MCF 10A (cell line): ENCODE measurements around the gene HCRTR1. TPM values are rescaled to one million over a fixed set of nuclear protein-coding genes. Genes with fewer than 3 reads are reported as not detected.
A peak's percentile ranks its signal among the peaks of the same experiment; 100 is the strongest.

Experiments
- BruUV-seq: library from RNA; stranded (reverse); fragments of 400-500 nt; replicated peaks from 2 replicates; lab custom pipeline; 2021; lab: Mats Ljungman, UMichigan
- CTCF ChIA-PET: fragments of 300-600 bp; sonication (Branson Sonifier 250); formaldehyde crosslinking; extraction: SDS; loops from one replicate; lab custom pipeline; 2021; ENCODE audit warnings: antibody characterized with exemption, inconsistent platforms; lab: Yijun Ruan, JAX
- POLR2A ChIA-PET: fragments of 300-600, 350-650 bp; sonication (Branson Sonifier 250); formaldehyde crosslinking; extraction: SDS; loops from one replicate; lab custom pipeline; 2020; ENCODE audit warnings: antibody characterized with exemption, inconsistent platforms; lab: Yijun Ruan, JAX
- DNase-seq: peaks from one replicate; pipeline ENCODE4 v3.0.0-alpha.2; 2018; ENCODE audit not compliant: unreplicated experiment
- H3K27ac Mint-ChIP-seq: one replicate; pipeline ENCODE4 v1.8.0; 2022; ENCODE audit warnings: mild to moderate bottlenecking, low read depth, mixed read lengths; ENCODE audit not compliant: unreplicated experiment
- H3K27me3 Mint-ChIP-seq: one replicate; pipeline ENCODE4 v1.8.0; 2022; ENCODE audit warnings: mixed read lengths; ENCODE audit not compliant: insufficient read depth, unreplicated experiment
- H3K36me3 Mint-ChIP-seq: one replicate; pipeline ENCODE4 v1.8.0; 2022; ENCODE audit warnings: mild to moderate bottlenecking, moderate library complexity, mixed read lengths; ENCODE audit not compliant: insufficient read depth, unreplicated experiment
- H3K4me1 Mint-ChIP-seq: one replicate; pipeline ENCODE4 v1.8.0; 2022; ENCODE audit warnings: mixed read lengths; ENCODE audit not compliant: insufficient read depth, unreplicated experiment
- H3K4me3 Mint-ChIP-seq: one replicate; pipeline ENCODE4 v1.8.0; 2022; ENCODE audit warnings: mild to moderate bottlenecking, moderate library complexity, mixed read lengths; ENCODE audit not compliant: unreplicated experiment
- H3K9me3 Mint-ChIP-seq: one replicate; pipeline ENCODE4 v1.8.0; 2022; ENCODE audit warnings: mixed read lengths; ENCODE audit not compliant: unreplicated experiment
- intact Hi-C: fragments of 100-400 bp; cut with micrococcal nuclease; formaldehyde crosslinking; loops from 2 replicates; pipeline ENCODE4 v1.14.1; 2022
- total RNA-seq: library from RNA; stranded (reverse); gene quantifications from 2 replicates; pipeline ENCODE4 v1.2.3, GENCODE V29; 2022
- TF ChIP-seq, protein P1 (sequence below): fragments of 200-600 bp; IDR thresholded peaks from one replicate; pipeline ENCODE4 v1.8.0; 2022; ENCODE audit warnings: antibody characterized with exemption, mild to moderate bottlenecking; ENCODE audit not compliant: unreplicated experiment

The HCRTR1 gene
- total RNA-seq, 1 experiment from 2014 or later: not detected

DNA sequence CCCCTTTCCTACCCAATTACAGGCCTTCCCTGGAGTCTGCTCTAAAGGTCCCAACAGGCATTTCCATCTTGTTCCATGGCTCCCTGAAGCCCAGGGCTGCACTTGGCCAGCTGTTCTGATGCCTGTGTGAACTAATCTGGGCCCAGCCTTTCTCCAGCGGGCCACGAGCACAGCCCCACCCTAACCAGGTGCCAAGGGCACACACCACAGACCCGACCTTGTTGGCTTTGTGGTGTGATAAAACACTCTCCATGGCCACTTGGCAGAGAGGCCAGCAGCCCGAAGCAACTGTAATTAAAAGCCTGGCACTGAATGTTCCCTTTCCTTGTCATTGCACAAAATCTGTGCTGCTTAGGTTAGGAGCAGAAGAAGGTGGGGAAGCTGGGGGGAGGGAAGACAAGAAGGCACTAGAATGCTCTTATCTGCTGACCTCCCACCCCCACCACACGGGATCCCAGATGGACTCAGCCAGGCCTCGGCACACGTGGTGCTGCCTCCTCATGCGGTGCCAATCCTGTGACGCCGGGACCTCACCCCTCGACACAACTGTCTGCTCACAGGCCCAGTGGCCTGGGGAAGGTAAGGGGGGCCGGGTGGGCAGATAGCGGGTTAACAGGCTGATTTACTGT is 9.9 kb downstream of the HCRTR1 start:
- peaks cover 23% of the 10 kb centered on the region for H3K4me1 Mint-ChIP-seq
- H3K27ac Mint-ChIP-seq: peak overlapping the region; percentile 89
- H3K36me3 Mint-ChIP-seq: peaks cover 32% of the 10 kb centered on the region
- ChIA-PET POLR2A (interaction anchor here (0.8 to 11.4 kb wide), 8 partner anchors 9 to 96 kb away, joined by 3 to 207 read pairs (median 4); partner anchors contain the start of gene PEF1), CTCF (interaction anchor here (0.9 to 1.1 kb wide), 2 partner anchors 9 to 34 kb away, joined by 5 read pairs; no protein-coding TSS in a partner anchor)
- DNase-seq: no peak
- intact Hi-C loops: no loop called here
- no peaks in the 10 kb centered on the region for H3K9me3 Mint-ChIP-seq
- no TSS peak for BruUV-seq
- H3K4me3 Mint-ChIP-seq: no peak overlapping the region
- TF ChIP-seq, protein P1, sequence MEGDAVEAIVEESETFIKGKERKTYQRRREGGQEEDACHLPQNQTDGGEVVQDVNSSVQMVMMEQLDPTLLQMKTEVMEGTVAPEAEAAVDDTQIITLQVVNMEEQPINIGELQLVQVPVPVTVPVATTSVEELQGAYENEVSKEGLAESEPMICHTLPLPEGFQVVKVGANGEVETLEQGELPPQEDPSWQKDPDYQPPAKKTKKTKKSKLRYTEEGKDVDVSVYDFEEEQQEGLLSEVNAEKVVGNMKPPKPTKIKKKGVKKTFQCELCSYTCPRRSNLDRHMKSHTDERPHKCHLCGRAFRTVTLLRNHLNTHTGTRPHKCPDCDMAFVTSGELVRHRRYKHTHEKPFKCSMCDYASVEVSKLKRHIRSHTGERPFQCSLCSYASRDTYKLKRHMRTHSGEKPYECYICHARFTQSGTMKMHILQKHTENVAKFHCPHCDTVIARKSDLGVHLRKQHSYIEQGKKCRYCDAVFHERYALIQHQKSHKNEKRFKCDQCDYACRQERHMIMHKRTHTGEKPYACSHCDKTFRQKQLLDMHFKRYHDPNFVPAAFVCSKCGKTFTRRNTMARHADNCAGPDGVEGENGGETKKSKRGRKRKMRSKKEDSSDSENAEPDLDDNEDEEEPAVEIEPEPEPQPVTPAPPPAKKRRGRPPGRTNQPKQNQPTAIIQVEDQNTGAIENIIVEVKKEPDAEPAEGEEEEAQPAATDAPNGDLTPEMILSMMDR: no peak
- H3K27me3 Mint-ChIP-seq: no peaks in the 10 kb centered on the region

DNA sequence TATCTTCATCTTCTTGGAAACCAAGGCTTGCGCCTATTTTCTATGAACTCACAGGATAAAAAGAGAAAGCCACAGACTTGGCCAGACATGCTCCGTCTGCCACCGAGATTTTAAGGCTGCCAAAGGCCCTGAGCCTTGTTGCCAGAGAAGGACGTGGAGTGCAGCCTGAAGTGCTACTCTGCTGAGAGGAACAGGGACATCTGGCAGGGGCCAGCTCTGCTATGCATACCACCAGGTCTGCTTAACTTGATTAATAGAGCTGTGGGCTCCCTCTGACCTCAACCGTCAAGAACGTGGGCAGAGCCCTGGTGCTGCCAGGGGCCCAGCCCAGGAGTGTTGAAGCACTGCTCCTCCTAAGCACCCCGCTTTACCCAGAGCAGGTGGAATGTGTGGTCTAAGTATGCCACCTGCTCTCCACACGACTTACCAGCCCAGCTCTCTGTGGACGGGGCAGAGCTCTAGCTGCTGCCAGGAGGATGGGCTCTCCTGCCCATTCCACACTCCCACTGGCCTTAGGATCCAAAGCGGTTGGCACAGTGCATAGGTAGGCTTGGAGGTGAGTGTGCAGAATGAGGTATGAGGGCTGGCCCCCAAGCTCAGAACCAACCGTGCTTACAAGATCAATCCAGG is 10.6 kb downstream of the HCRTR1 start:
- ChIA-PET POLR2A (interaction anchor here (1.2 to 11.4 kb wide), 5 partner anchors 9 to 31 kb away, joined by 3 to 207 read pairs (median 8); partner anchors contain the start of gene PEF1), CTCF (interaction anchor here (1.0 to 1.1 kb wide), 2 partner anchors 9 to 34 kb away, joined by 4 to 5 read pairs; no protein-coding TSS in a partner anchor)
- no peak overlapping the region for H3K4me3 Mint-ChIP-seq
- TF ChIP-seq, protein P1: no peak
- no peaks in the 10 kb centered on the region for H3K27me3 Mint-ChIP-seq
- peaks cover 32% of the 10 kb centered on the region for H3K36me3 Mint-ChIP-seq
- DNase-seq: no peak
- BruUV-seq: no TSS peak
- intact Hi-C loops: no loop called here
- peaks cover 23% of the 10 kb centered on the region for H3K4me1 Mint-ChIP-seq
- no peaks in the 10 kb centered on the region for H3K9me3 Mint-ChIP-seq
- H3K27ac Mint-ChIP-seq: peak overlapping the region; percentile 89

DNA sequence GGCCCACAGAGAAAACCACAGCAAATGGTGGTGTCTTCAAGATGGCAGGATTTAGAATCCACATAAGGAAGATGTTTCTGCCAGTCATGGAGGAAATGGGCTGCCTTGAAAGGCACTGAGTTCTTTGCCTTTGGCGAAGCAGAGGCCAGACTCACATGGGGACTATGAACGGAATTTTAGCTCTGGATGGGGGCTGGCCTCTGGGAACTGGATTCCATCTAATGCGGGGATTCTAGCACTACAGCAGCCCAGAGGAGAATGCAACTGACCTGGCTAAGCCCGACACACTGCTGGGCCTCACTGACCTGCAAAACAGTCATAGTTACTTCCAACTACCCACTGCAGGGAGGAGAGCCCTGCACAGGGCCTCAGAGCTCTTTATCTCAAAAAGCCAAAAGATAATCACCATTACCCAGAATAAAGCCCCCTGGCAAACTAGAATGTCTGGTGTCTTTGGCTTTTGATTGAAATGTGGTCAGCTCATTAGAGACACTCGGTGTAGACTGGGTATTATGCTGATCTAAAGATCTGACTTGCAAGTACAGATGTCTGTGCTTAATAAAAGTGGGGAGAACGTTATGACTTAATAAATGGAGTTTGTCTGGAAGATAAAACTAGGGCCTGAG is 11.6 kb downstream of the HCRTR1 start:
- POLR2A ChIA-PET: interaction anchor here (0.6 to 11.4 kb wide), 4 partner anchors 10 to 466 kb away, joined by 4 to 207 read pairs (median 8); partner anchors contain the start of gene PEF1
- Mint-ChIP-seq H3K36me3 (peaks cover 42% of the 10 kb centered on the region), H3K27ac (no peak overlapping the region), H3K4me3 (no peak overlapping the region), H3K27me3 (no peaks in the 10 kb centered on the region), H3K4me1 (peaks cover 23% of the 10 kb centered on the region), H3K9me3 (no peaks in the 10 kb centered on the region)
- CTCF ChIA-PET: interaction anchor here (1.0 to 1.2 kb wide), 4 partner anchors 8 to 207 kb away, joined by 3 to 4 read pairs (median 4); no protein-coding TSS in a partner anchor
- no TSS peak for BruUV-seq
- intact Hi-C loops: no loop called here
- TF ChIP-seq, protein P1: no peak
- DNase-seq: no peak
